SU-DHL-6 (cell line): ENCODE data around the gene STK35.
"Not testable (repeated sequence)": the region's sequence is repeated elsewhere in the genome, so short reads cannot be mapped to it uniquely, and the experiment has no call there.

ENCODE experiments used
- H2AFZ ChIP-seq: fragments of 200-600 bp; sonication (generic); 2 replicates; pipeline ENCODE4 v1.6.1; 2014; ENCODE audit warnings: low read depth, mild to moderate bottlenecking, moderate library complexity, mixed read lengths, antibody characterized with exemption, low read length; ENCODE audit not compliant: severe bottlenecking
- H3F3A ChIP-seq: fragments of 200-600 bp; shearing (Covaris generic); 2 replicates; pipeline ENCODE4 v1.6.0; 2016; ENCODE audit warnings: antibody characterized with exemption, mild to moderate bottlenecking; ENCODE audit not compliant: insufficient read depth
- H3K27ac ChIP-seq: fragments of 200-600 bp; sonication (generic); 2 replicates; pipeline ENCODE4 v1.5.1; 2016; ENCODE audit warnings: low read depth, mild to moderate bottlenecking, low read length, moderate library complexity, mixed read lengths
- H3K27me3 ChIP-seq: fragments of 200-600 bp; sonication (generic), shearing (Covaris generic); 2 replicates; pipeline ENCODE4 v1.6.0; 2014; ENCODE audit warnings: mild to moderate bottlenecking, low read length
- H3K36me3 ChIP-seq: fragments of 200-600 bp; sonication (generic); 2 replicates; pipeline ENCODE4 v1.6.1; 2014; ENCODE audit warnings: mild to moderate bottlenecking, low read length, mixed read lengths
- H3K4me2 ChIP-seq: fragments of 300-600, 200-600 bp; shearing (Covaris generic), sonication (generic); 2 replicates; pipeline ENCODE4 v1.6.0; 2014; ENCODE audit warnings: low read length, low read depth, mild to moderate bottlenecking; ENCODE audit not compliant: poor library complexity, severe bottlenecking
- H3K4me3 ChIP-seq: fragments of 200-600 bp; sonication (generic); 2 replicates; pipeline ENCODE4 v1.5.1; 2014; ENCODE audit warnings: antibody characterized with exemption, low read length, mild to moderate bottlenecking, mixed read lengths; ENCODE audit not compliant: insufficient read depth, poor library complexity, severe bottlenecking
- H3K79me2 ChIP-seq: fragments of 200-600 bp; sonication (generic); 2 replicates; pipeline ENCODE4 v1.6.1; 2014; ENCODE audit warnings: mild to moderate bottlenecking, low read length, moderate library complexity; ENCODE audit not compliant: insufficient read depth
- H3K9ac ChIP-seq: fragments of 200-600 bp; sonication (generic); 2 replicates; pipeline ENCODE4 v1.7.0; 2014; ENCODE audit warnings: mild to moderate bottlenecking, low read length
- H3K9me2 ChIP-seq: fragments of 200-600 bp; sonication (generic); replicated peaks from 2 replicates; pipeline ENCODE4 v1.6.1; 2014; ENCODE audit warnings: low read length; ENCODE audit not compliant: insufficient read depth
- H3K9me3 ChIP-seq: fragments of 200-600 bp; sonication (generic); 2 replicates; pipeline ENCODE4 v1.6.1; 2014; ENCODE audit warnings: low read length, mixed read lengths; ENCODE audit not compliant: insufficient read depth
- H4K20me1 ChIP-seq: fragments of 200-600 bp; sonication (generic); 2 replicates; pipeline ENCODE4 v1.6.1; 2014; ENCODE audit warnings: low read depth, mild to moderate bottlenecking, antibody characterized with exemption, low read length, moderate library complexity, mixed read lengths
- CTCF ChIP-seq: fragments of 200-600 bp; sonication (generic); IDR thresholded peaks from one replicate; pipeline ENCODE4 v1.5.1; 2017; ENCODE audit warnings: antibody characterized with exemption, mild to moderate bottlenecking, low read length, moderate library complexity; ENCODE audit not compliant: insufficient read depth, poor library complexity, severe bottlenecking
- EZH2phosphoT487 ChIP-seq: fragments of 200-600 bp; sonication (generic), shearing (Covaris generic); conservative IDR thresholded peaks from 2 replicates; pipeline ENCODE4 v1.6.1; 2018; ENCODE audit warnings: mild to moderate bottlenecking, antibody characterized with exemption, low read length, moderate library complexity, mixed read lengths

Gene STK35

DNA sequence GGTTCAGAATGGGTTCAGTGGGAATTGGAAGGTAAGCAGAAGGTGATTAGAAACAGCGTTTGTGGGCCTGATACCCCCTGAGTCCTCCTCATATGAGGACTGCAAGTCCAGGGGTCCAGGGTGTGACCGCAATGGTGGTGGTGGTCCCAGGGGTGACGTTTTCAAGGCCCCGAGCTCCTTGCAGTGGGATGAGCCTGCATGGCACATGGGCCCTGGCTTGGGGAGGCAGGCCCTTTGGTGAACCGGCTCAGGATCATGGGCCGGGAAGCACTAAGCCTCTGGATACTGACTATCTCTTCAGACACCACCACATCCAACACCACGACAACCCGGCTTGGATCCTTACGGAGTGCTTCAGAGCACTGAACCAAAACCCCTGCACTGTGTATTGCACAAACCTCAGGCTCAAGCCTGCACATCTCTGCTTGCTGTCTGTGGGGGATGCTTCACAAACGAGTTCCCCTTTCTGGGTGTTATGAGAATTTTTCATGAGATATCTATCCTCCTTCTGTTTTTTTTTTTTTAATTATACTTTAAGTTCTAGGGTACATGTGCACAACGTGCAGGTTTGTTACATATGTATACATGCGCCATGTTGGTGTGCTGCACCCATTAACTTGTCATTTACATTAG, 67.9 kb downstream of the STK35 start:
- Histone ChIP-seq H3K27me3 (no peaks in the 10 kb centered on the region), H2AFZ (no peak overlapping the region), H3K36me3 (no peaks in the 10 kb centered on the region), H3K9ac (no peak overlapping the region), H3K4me3 (no peak overlapping the region), H4K20me1 (no peaks in the 10 kb centered on the region), H3K27ac (no peak overlapping the region), H3F3A (no peaks in the 10 kb centered on the region), H3K4me2 (no peak overlapping the region), H3K9me3 (no peaks in the 10 kb centered on the region), H3K9me2 (no peaks in the 10 kb centered on the region), H3K79me2 (no peaks in the 10 kb centered on the region)
- TF ChIP-seq EZH2phosphoT487: no peak
- no peak for TF ChIP-seq CTCF

- Histone ChIP-seq H3K27me3 (no peaks in the 10 kb centered on the region), H3F3A (no peaks in the 10 kb centered on the region), H3K4me2 (no peak overlapping the region), H3K4me3 (no peak overlapping the region), H2AFZ (no peak overlapping the region), H4K20me1 (no peaks in the 10 kb centered on the region), H3K9ac (no peak overlapping the region), H3K27ac (no peak overlapping the region), H3K9me2 (no peaks in the 10 kb centered on the region), H3K36me3 (no peaks in the 10 kb centered on the region), H3K9me3 (no peaks in the 10 kb centered on the region), H3K79me2 (no peaks in the 10 kb centered on the region)
- TF ChIP-seq EZH2phosphoT487 (no peak), CTCF (no peak)
Observed at GRCh38 chr20:2170404-2170803, 68.8 kb downstream of the STK35 start.

GRCh38 chr20:2171266-2171790, 69.7 kb downstream of the STK35 start:
- no peaks in the 10 kb centered on the region for H4K20me1 ChIP-seq
- H3F3A ChIP-seq: no peaks in the 10 kb centered on the region
- no peak for TF ChIP-seq CTCF
- no peak overlapping the region for H3K4me2 ChIP-seq
- H3K79me2 ChIP-seq: no peaks in the 10 kb centered on the region
- no peak overlapping the region for H2AFZ ChIP-seq
- H3K36me3 ChIP-seq: no peaks in the 10 kb centered on the region
- H3K27ac ChIP-seq: no peak overlapping the region
- no peaks in the 10 kb centered on the region for H3K9me2 ChIP-seq
- H3K9me3 ChIP-seq: no peaks in the 10 kb centered on the region
- H3K9ac ChIP-seq: no peak overlapping the region
- no peak overlapping the region for H3K4me3 ChIP-seq
- H3K27me3 ChIP-seq: no peaks in the 10 kb centered on the region

DNA sequence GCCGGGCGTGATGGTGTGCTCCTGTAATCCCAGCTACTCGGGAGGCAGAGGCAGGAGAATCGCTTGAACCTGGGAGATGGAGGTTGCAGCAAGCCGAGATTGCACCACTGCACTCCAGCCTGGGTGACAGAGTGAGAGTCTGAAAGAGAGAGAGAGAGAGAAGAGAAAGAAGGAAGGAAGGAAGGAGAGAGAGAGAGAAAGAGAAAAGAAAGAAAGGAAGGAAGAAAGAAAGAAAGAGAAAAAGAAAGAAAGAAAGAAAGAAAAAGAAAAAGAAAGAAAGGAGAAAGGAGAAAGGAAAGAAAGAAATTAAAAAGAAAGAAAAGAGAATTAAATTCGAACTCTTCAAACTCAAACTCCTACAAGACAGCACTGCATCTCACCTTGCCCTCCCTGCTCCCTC, 70.2 kb downstream of the STK35 start:
- not testable (repeated sequence) for H3K4me3 ChIP-seq, H3K4me2 ChIP-seq, H3K9me3 ChIP-seq, H3F3A ChIP-seq, H4K20me1 ChIP-seq, H3K9me2 ChIP-seq, H3K36me3 ChIP-seq, H3K27me3 ChIP-seq, H3K27ac ChIP-seq, H2AFZ ChIP-seq, H3K9ac ChIP-seq, H3K79me2 ChIP-seq
